AG04449 (cell line): ENCODE results near the gene CATSPERD.

Experiments used
- CTCF ChIA-PET: fragments of 350-600 bp; formaldehyde crosslinking; extraction: SDS; loops from one replicate; lab custom pipeline; 2021; ENCODE audit warnings: antibody characterized with exemption; lab: Yijun Ruan, JAX
- POLR2A ChIA-PET: fragments of 400-600, 350-600 bp; formaldehyde crosslinking; extraction: SDS; loops from one replicate; lab custom pipeline; 2020; ENCODE audit warnings: antibody characterized with exemption, inconsistent platforms; lab: Yijun Ruan, JAX
- DNase-seq: peaks from one replicate; pipeline ENCODE4 v3.0.0-alpha.2; 2010; ENCODE audit warnings: low read depth, low spot score
- H3K4me3 ChIP-seq: 2 replicates; pipeline ENCODE4 v1.5.1; 2011; ENCODE audit warnings: low read depth, mild to moderate bottlenecking, control low read depth, low read length
- TF ChIP-seq, protein P1 (sequence below): IDR thresholded peaks from one replicate; pipeline ENCODE4 v1.5.1; 2011; ENCODE audit warnings: mild to moderate bottlenecking, moderate library complexity, low read length, control low read depth, inconsistent platforms; ENCODE audit not compliant: insufficient read depth; ENCODE audit errors: missing control alignments

CATSPERD gene

DNA sequence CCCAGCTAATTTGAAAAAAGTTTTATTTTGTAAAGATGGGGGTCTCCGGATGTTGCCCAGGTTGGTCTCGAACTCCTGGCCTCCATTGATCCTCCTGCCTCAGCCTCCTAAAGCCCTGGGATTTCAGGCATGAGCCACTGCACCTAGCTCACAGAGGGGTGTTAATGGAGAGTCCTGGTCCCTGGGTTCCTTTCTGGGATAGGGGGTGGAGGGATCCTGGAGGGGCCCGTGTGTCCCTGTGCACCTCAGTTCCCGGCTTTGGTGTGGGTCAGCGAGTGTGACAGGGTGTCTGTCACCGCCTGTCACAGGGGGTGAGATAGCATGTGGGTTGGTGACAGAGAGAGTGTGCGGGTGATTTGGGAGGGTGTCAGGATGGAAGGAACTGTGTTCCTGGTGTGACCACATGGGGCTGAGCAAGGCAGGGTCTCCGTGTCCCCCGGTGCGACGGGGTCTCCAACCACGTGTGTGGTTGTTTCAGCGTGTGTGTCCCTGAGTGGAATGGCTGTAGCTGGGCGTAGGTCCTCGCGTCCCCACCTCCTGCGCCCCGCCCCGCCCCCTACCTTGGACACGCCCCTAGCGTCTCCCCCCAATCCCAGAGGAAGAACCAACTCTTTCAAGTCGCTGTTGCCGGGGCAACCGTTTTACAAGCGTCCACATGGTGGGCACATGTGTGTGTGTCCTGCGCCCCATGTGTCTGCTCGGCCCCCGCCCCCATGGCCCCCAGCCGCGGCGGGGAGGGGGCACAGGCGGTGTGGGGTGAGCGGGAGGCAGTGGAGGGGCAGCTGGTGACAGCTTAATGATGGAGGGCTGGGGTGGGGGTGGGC lies 81.6 kb downstream of the CATSPERD start:
- no peak for DNase-seq
- ChIA-PET CTCF (interaction anchor here (1.0 to 2.7 kb wide), 4 partner anchors 8 to 91 kb away, joined by 3 to 100 read pairs (median 6); partner anchors contain the start of gene DUS3L), POLR2A (interaction anchor here (0.6 kb wide), 1 partner anchor 118 kb away, joined by 3 read pairs; no protein-coding TSS in a partner anchor)
- no peak overlapping the region for H3K4me3 ChIP-seq
- TF ChIP-seq, protein P1, sequence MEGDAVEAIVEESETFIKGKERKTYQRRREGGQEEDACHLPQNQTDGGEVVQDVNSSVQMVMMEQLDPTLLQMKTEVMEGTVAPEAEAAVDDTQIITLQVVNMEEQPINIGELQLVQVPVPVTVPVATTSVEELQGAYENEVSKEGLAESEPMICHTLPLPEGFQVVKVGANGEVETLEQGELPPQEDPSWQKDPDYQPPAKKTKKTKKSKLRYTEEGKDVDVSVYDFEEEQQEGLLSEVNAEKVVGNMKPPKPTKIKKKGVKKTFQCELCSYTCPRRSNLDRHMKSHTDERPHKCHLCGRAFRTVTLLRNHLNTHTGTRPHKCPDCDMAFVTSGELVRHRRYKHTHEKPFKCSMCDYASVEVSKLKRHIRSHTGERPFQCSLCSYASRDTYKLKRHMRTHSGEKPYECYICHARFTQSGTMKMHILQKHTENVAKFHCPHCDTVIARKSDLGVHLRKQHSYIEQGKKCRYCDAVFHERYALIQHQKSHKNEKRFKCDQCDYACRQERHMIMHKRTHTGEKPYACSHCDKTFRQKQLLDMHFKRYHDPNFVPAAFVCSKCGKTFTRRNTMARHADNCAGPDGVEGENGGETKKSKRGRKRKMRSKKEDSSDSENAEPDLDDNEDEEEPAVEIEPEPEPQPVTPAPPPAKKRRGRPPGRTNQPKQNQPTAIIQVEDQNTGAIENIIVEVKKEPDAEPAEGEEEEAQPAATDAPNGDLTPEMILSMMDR = no peak

GRCh38 chr19:5803441-5803751 lies 83.0 kb downstream of the CATSPERD start:
- ChIA-PET POLR2A (interaction anchor here (0.6 to 1.2 kb wide), 3 partner anchors 25 to 100 kb away, joined by 3 to 10 read pairs (median 4); partner anchors contain the start of gene NDUFA11), CTCF (interaction anchor here (0.6 to 2.7 kb wide), 57 partner anchors 9 to 415 kb away, joined by 3 to 100 read pairs (median 7); partner anchors contain the start of genes CATSPERD, DUS3L, FUT3 and FUT5)
- TF ChIP-seq, protein P1 = no peak
- H3K4me3 ChIP-seq = peak overlapping the region; percentile 49
- DNase-seq = no peak

DNA sequence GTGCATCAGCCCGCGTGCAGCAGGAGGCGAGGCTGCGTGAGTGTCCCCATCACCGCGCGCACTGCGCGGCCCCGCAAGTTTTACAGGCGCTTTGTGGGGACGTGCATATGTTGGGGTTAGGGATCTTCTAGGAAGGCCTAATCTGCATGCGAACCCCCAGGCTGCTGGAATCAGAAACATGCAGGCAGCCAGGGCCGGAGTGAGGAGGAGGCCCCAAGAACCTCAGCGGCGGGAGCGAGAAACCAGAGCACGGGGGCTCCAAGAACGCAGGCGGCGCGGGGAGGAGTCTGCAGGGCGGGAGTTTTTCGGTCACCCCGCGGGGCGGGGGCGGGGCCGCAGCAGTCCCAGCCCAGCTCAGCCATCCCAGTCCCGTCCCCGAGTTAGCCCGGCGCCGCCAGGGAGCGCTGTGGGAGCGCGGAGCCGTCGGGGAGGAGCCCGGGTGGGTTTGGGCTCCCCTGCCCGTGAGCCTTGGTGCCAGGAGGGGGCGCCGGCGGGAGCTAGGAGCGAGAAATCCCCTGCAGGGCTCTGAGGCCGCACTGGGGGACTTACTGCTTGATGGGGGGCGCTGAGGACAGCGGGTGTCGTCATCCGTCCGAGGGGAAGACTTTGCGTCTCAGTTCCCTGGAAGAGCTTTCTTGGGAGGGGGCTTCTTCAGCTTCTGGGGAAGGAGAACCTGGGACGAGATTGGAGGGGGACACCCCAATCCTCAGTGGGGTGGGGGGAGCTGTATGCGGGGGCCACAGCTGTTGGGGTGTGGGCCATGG lies 83.5 kb downstream of the CATSPERD start:
- DNase-seq = peak; percentile 10
- H3K4me3 ChIP-seq = peak overlapping the region; percentile 49
- ChIA-PET CTCF (interaction anchor here (0.6 to 2.7 kb wide), 73 partner anchors 10 to 415 kb away, joined by 3 to 100 read pairs (median 5); partner anchors contain the start of genes CATSPERD, DUS3L, FUT3 and FUT5), POLR2A (interaction anchor here (0.6 to 1.2 kb wide), 3 partner anchors 25 to 99 kb away, joined by 3 to 10 read pairs (median 4); partner anchors contain the start of gene NDUFA11)
- TF ChIP-seq, protein P1 = peak; percentile 100

GRCh38 chr19:5804516-5805461 lies 84.4 kb downstream of the CATSPERD start, which contains the start of gene NRTN:
Gene NRTN (plus strand): TSS chr19:5805067. CDS start chr19:5824166, 19,099 bp downstream.
- H3K4me3 ChIP-seq = peak within 1 kb of the TSS; percentile 49
- ChIA-PET POLR2A (interaction anchor here (1.2 kb wide), 1 partner anchor 99 kb away, joined by 10 read pairs; the partner anchor contains the start of gene NDUFA11), CTCF (interaction anchor here (0.6 to 2.7 kb wide), 69 partner anchors 9 to 414 kb away, joined by 3 to 100 read pairs (median 5); partner anchors contain the start of genes CATSPERD, DUS3L, FUT3 and FUT5)
- TF ChIP-seq, protein P1 = no peak
- no peak for DNase-seq

DNA sequence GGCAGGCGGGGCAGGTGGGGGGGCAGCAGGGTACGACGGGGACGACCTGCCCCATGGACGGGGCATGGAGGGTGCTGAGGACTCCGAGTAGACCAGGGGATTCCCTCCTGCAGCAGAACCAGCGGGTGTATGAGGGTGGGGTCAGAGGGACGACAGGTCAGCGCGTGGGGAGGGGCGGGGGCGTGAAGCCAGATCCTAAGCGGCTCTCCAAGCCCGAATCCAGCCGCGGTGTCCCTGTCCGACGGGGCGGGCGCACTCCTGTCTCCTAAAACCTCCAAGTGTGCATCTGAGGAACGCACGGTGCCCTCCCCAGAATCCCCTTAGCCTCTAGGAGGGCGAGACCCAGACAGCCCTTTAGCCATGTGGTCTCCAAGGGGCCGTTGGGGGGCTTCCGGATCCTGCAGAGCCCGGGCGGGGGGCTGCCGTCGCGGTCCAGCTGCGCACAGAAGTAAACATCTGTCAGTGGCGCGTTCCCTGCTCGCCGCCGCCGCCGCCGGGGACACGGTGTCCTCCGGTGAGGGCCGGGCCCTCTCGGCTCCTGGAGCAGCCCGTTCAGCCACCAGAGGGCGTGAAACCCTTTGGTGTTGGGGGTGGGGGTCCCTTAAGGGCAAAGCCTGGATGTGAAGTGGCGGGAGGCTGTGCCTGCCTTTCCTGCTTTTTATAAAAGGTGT lies 85.2 kb downstream of the CATSPERD start:
- DNase-seq = no peak
- ChIA-PET CTCF (interaction anchor here (1.1 to 3.3 kb wide), 5 partner anchors 10 to 217 kb away, joined by 4 to 12 read pairs (median 5); partner anchors contain the start of gene NDUFA11), POLR2A (no interaction called here)
- TF ChIP-seq, protein P1 = peak; percentile 87
- H3K4me3 ChIP-seq = no peak overlapping the region; the same call in 1 of the 2 replicates
